IMR-90 (cell line): ENCODE measurements around the gene ERMAP.

Source experiments
- BHLHE40 ChIP-seq: fragments of 150-350 bp; IDR thresholded peaks from 2 replicates; pipeline ENCODE4 v1.6.1; 2016; ENCODE audit warnings: mild to moderate bottlenecking, low read depth, low read length
- CEBPB ChIP-seq: IDR thresholded peaks from 2 replicates; pipeline ENCODE4 v1.6.1; 2012; ENCODE audit warnings: low read depth, low read length, improper control_type of control experiment
- CTCF ChIP-seq: conservative IDR thresholded peaks from 2 replicates; pipeline ENCODE4 v1.5.1; 2012; ENCODE audit warnings: mild to moderate bottlenecking, low read depth, low read length, improper control_type of control experiment
- MAZ ChIP-seq: IDR thresholded peaks from 2 replicates; pipeline ENCODE4 v1.6.1; 2012; ENCODE audit warnings: low read depth, mild to moderate bottlenecking, low read length, improper control_type of control experiment, moderate library complexity, borderline replicate concordance
- NFE2L2 ChIP-seq: fragments of 150-350 bp; IDR thresholded peaks from 2 replicates; pipeline ENCODE4 v1.6.1; 2016; ENCODE audit warnings: low read depth, mild to moderate bottlenecking, low read length
- POLR2A ChIP-seq: IDR thresholded peaks from 2 replicates; pipeline ENCODE4 v1.6.1; 2012; ENCODE audit warnings: mild to moderate bottlenecking, low read depth, low read length

- no peak for TF ChIP-seq CTCF
- no peak for TF ChIP-seq CEBPB
- no peak for TF ChIP-seq POLR2A
- TF ChIP-seq NFE2L2 = no peak
- no peak for TF ChIP-seq MAZ
- TF ChIP-seq BHLHE40 = no peak
Observed at GRCh38 chr1:42806171-42806570, 10.8 kb upstream of the ERMAP start.
